Measurements from ENCODE around the gene LHPP.

DNA sequence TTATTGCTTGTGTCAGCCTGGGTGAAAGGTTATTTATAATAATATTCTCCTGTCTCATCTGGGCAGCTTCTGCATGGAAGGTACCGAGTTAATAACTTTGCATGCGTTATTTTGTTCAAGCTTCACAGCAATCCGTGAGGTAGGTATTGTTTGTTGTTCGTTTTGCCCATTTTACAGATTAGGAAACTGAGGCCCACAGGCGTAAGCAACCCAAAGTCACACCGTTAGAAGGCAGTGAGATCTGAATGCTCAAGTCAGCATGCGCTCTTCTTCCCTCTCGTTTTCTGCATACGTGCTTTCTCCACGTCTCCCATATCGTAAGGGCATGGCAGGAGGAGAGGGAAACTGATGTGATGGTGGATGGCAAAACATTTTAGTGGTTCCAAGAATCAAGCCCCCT lies 34.1 kb downstream of the LHPP start:
- TF ChIP-seq EZH2phosphoT487 (IDR thresholded peaks at IDR 0.05; ENCODE audit: insufficient read depth, low read depth) (no peak), EZH2 (IDR thresholded peaks at IDR 0.05; ENCODE audit: insufficient read depth, poor library complexity, severe bottlenecking) (no peak)

All from GM23248 (cell line).